ENCODE measurements around the gene INAFM2. TPM values are rescaled to one million over a fixed set of nuclear protein-coding genes. Genes with fewer than 3 reads are reported as not detected.

INAFM2 gene
- polyA plus RNA-seq, 1 donor = 14.1 TPM

GRCh38 chr15:40306371-40306770 lies 17.1 kb upstream of the INAFM2 start:
- DNase-seq (ENCODE audit: low read depth) = no peak

DNA sequence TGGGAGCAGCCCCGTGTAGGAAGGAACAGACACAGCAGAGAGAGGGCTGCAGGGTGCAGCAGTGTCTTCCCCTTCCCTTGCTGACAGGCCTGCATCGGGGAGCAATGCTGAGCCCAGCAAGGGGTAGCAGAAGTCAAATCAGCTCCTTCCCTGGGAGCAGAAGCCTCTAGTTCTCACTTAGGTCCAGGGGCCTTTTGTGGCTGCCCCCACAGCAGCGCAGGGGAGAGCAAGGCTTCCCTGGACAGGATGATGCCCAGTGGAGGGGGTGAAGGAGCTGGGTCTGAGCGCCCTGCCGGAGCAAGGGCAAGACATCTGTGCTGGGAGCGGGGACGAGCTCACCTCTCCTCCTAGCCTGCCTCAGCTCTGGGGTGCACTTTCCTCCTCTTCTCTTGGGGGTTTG lies 16.6 kb upstream of the INAFM2 start:
- no peak for DNase-seq (ENCODE audit: low read depth)

GRCh38 chr15:40307421-40308211 lies 15.9 kb upstream of the INAFM2 start, which contains the start of gene PLCB2:
TSS of gene PLCB2 (minus strand) at chr15:40307935. CDS start at chr15:40307672, 263 bp downstream.
- DNase-seq (ENCODE audit: low read depth) = no peak

GRCh38 chr15:40309344-40309862 lies 14.1 kb upstream of the INAFM2 start:
- no peak for DNase-seq (ENCODE audit: low read depth)

DNA sequence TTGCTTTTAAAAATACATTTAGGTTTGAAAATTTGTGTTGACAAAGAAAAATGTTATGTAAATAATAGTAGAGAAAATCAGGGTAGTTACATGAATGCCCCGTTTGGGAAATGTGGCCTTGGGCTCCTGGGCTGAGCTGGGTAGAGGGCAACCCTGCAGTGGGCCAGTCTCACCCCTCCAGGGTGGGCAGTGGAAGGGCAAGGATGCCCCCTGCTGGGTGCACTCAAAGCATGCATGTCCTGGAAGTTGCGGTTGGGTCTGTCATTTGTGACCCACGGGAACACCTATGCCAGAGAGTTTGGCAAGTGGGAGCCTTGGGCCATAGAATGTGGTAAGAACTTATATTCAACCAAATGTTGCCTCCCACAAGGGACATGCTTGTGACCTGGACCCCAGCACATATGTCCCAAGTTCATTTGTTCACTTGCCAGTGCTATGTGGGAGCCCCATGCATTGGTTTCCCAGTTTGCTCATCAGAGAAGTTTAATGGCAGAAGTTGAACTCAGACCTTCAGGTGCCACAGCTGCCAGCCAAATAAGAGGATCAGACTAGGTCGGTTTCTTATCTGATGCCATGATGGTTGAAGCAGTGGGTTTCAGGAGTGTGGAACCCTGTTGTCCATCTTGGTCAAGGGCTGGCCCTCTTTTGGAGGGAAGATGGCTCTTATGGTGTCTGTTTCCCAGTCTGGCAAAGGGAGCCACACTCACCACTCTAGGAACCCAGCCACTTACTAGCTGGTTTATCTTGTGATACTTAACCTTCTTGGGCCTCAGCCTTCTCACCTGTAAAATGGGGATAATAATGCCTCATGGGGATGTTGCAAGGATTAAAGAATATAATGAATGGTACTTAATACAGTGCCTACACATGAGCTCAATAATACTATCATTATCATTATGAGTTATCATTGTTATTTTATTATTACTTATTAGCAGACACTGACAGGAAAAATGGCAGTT lies 13.2 kb upstream of the INAFM2 start:
- DNase-seq (ENCODE audit: low read depth) = no peak

DNA sequence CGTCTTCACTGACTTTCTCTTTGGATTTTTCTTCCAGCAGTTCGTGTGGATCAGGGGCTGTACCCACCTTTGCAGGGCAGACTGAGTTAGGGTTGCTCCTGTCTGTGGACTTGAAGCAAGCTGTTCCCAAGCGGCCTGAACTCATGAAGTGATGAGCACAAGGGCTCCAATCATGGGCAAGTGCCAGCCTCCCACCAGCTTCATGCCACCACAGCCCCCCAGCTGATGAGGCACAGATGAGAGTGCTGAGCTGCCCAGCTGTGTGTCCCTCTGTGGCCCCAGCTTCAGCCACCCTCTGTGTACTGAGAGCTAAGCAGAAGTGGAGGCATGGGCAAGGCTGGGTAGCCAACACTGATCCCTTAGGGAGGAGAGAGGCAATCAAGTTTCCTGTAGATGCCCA lies 12.5 kb upstream of the INAFM2 start:
- no peak for DNase-seq (ENCODE audit: low read depth)

GRCh38 chr15:40312370-40313158 lies 10.9 kb upstream of the INAFM2 start:
- DNase-seq (ENCODE audit: low read depth) = no peak

GRCh38 chr15:40313531-40314398 lies 9.7 kb upstream of the INAFM2 start:
- no peak for DNase-seq (ENCODE audit: low read depth)

DNA sequence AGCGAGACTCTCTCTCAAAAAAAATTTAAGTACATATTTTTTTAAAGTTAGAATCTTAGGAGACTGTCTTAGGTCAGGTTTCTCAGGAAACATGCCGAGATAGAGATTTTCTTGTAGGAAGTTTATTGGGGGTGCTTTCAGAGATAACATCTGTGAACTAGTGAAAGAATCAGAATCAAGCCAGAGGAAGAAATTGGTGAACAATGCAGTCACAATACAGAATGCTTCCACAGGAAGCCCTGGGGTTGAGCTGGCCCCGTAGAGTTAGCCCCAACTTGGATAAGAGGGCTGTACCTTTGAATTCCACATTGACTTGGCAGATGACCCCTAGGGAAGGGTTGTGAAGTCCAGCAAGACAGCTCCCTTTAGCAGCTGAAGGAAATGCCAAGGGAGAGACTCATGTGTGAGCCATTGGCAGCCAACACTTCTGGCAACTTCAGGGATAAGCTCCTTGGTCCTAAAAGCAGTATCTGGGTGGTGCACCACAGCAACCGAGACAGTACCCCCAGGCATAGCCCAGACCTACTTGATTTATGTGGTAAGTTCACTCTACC lies 8.7 kb upstream of the INAFM2 start:
- DNase-seq (ENCODE audit: low read depth) = no peak

DNA sequence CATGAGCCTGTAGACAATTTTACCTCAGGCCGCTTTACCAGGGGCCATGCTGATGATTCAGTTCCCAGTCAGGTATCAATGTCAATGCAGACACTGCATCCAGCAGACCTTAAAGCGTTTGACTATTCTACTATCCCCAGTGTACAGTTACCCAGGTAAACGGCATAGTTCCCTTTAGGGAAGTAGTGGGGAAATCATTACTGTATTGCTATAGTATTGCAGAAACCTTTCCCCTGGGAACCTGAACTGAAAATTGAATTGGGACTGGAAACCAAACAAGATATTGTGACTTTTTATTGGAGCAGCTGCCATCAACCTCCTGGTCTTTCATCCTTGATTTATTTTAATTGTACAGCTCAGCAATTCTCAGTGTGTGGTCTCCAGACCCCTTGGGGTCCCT lies 6.6 kb upstream of the INAFM2 start:
- no peak for DNase-seq (ENCODE audit: low read depth)

- DNase-seq (ENCODE audit: low read depth) = no peak
These were observed 5.9 kb upstream of the INAFM2 start for GRCh38 chr15:40317580-40317979.

DNA sequence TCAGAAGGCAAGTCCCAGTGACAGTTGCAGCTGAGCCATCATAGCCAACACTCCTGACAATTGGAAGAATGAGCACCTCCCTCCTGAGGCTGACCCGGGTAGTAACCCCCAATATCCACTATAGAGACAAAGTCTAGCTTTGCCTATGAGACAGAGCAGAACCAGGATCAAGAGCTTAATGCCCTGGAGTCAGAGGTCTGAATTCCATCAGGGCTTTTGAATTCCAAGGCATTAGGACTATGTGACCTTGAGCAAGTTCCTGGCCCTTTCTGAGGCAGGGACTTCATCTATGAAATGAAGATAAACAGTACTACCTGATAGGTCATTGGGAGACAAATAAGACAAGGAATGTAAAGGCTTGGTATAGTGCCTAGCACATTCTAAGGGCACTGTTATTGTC lies 3.1 kb upstream of the INAFM2 start:
- no peak for DNase-seq (ENCODE audit: low read depth)

- no peak for DNase-seq (ENCODE audit: low read depth)
These were observed 2.5 kb upstream of the INAFM2 start for GRCh38 chr15:40320931-40321371.

GRCh38 chr15:40322531-40323238 lies 807 bp upstream of the INAFM2 start:
- no peak for DNase-seq (ENCODE audit: low read depth)

- no peak for DNase-seq (ENCODE audit: low read depth)
These were observed 753 bp downstream of the INAFM2 start for GRCh38 chr15:40323953-40324937.

GRCh38 chr15:40325188-40325587 lies 1.7 kb downstream of the INAFM2 start:
- no peak for DNase-seq (ENCODE audit: low read depth)

GRCh38 chr15:40325700-40326099 lies 2.2 kb downstream of the INAFM2 start:
- DNase-seq (ENCODE audit: low read depth) = no peak

- DNase-seq (ENCODE audit: low read depth) = no peak
These were observed 4.0 kb downstream of the INAFM2 start for GRCh38 chr15:40327457-40327856.

Data from forelimb muscle (tissue), 1 donor.